Fibroblast of skin of left quadriceps (primary cell): Measurements from ENCODE around the gene CFAP99.

Source experiments
- DNase-seq, 2 experiments: peaks; one replicate each; pipeline ENCODE4 v3.0.0-alpha.2; 2013; ENCODE audit warnings: low read depth in 2 of 2

CFAP99 gene

GRCh38 chr4:2390784-2391421 is 27.9 kb upstream of the CFAP99 start:
- no peak for DNase-seq

GRCh38 chr4:2393353-2394270 is 25.1 kb upstream of the CFAP99 start:
- no peak for DNase-seq

- no peak for DNase-seq
Measured at GRCh38 chr4:2394528-2394927, 24.2 kb upstream of the CFAP99 start.

- DNase-seq = no peak
Measured at GRCh38 chr4:2395038-2395437, 23.7 kb upstream of the CFAP99 start.

- DNase-seq = no peak
Measured at GRCh38 chr4:2395584-2395983, 23.2 kb upstream of the CFAP99 start.

GRCh38 chr4:2396781-2397368 is 21.9 kb upstream of the CFAP99 start:
- no peak for DNase-seq

GRCh38 chr4:2397596-2398379 is 21.0 kb upstream of the CFAP99 start:
- DNase-seq = no peak

GRCh38 chr4:2399216-2399615 is 19.5 kb upstream of the CFAP99 start:
- no peak for DNase-seq

GRCh38 chr4:2399631-2400190 is 19.0 kb upstream of the CFAP99 start:
- DNase-seq = no peak

- no peak for DNase-seq
Measured at GRCh38 chr4:2400841-2401609, 17.7 kb upstream of the CFAP99 start.

- no peak for DNase-seq
Measured at GRCh38 chr4:2401610-2401983, 17.2 kb upstream of the CFAP99 start.

GRCh38 chr4:2402048-2402842 is 16.5 kb upstream of the CFAP99 start:
- DNase-seq = no peak

GRCh38 chr4:2402941-2403340 is 15.8 kb upstream of the CFAP99 start:
- no peak for DNase-seq

GRCh38 chr4:2406406-2406805 is 12.3 kb upstream of the CFAP99 start:
- DNase-seq = no peak

GRCh38 chr4:2406920-2407319 is 11.8 kb upstream of the CFAP99 start:
- no peak for DNase-seq

GRCh38 chr4:2407991-2408342 is 10.8 kb upstream of the CFAP99 start:
- DNase-seq = no peak

GRCh38 chr4:2408401-2408958 is 10.3 kb upstream of the CFAP99 start:
- DNase-seq = no peak

- DNase-seq = no peak
Measured at GRCh38 chr4:2408976-2409375, 9.8 kb upstream of the CFAP99 start.

- no peak for DNase-seq
Measured at GRCh38 chr4:2409381-2409783, 9.4 kb upstream of the CFAP99 start.
